HEK293 (cell line): ENCODE results near the gene ZNF536.

Experiments
- GLIS1 ChIP-seq: fragments of 450-650 bp; formaldehyde crosslinking; IDR thresholded peaks from 2 replicates; pipeline ENCODE4 v1.5.1; 2016; ENCODE audit warnings: missing biosample characterization, missing genetic modification characterization
- GLIS2 ChIP-seq: fragments of 450-650 bp; formaldehyde crosslinking; IDR thresholded peaks from 2 replicates; pipeline ENCODE4 v1.5.1; 2016; ENCODE audit warnings: missing biosample characterization, missing genetic modification characterization
- MEIS1 ChIP-seq: sonication (generic); formaldehyde crosslinking; IDR thresholded peaks from 2 replicates; pipeline ENCODE4 v1.8.1; 2022; ENCODE audit warnings: missing genetic modification reagents, mild to moderate bottlenecking, borderline replicate concordance
- RBAK ChIP-seq: fragments of 450-650 bp; formaldehyde crosslinking; IDR thresholded peaks from 2 replicates; pipeline ENCODE4 v1.5.1; 2016; ENCODE audit warnings: missing biosample characterization, missing genetic modification characterization
- SP7 ChIP-seq: fragments of 450-650 bp; formaldehyde crosslinking; IDR thresholded peaks from 2 replicates; pipeline ENCODE4 v1.5.1; 2016; ENCODE audit warnings: missing biosample characterization, missing genetic modification characterization
- ZBTB17 ChIP-seq: fragments of 450-650 bp; formaldehyde crosslinking; IDR thresholded peaks from 2 replicates; pipeline ENCODE4 v1.5.1; 2016; ENCODE audit warnings: missing biosample characterization, missing genetic modification characterization
- ZBTB48 ChIP-seq: fragments of 450-650 bp; formaldehyde crosslinking; IDR thresholded peaks from 2 replicates; pipeline ENCODE4 v1.5.1; 2016; ENCODE audit warnings: missing biosample characterization, missing genetic modification characterization
- ZFP69B ChIP-seq: fragments of 450-650 bp; formaldehyde crosslinking; IDR thresholded peaks from 2 replicates; pipeline ENCODE4 v1.5.1; 2016; ENCODE audit warnings: missing biosample characterization, missing genetic modification characterization
- ZIC2 ChIP-seq: fragments of 450-650 bp; formaldehyde crosslinking; IDR thresholded peaks from 2 replicates; pipeline ENCODE4 v1.5.1; 2016; ENCODE audit warnings: missing biosample characterization, missing genetic modification characterization
- ZNF157 ChIP-seq: fragments of 450-650 bp; formaldehyde crosslinking; IDR thresholded peaks from 2 replicates; pipeline ENCODE4 v1.5.1; 2016; ENCODE audit warnings: missing biosample characterization, missing genetic modification characterization
- ZNF16 ChIP-seq: fragments of 450-650 bp; formaldehyde crosslinking; IDR thresholded peaks from 2 replicates; pipeline ENCODE4 v1.5.1; 2016; ENCODE audit warnings: low read depth, missing biosample characterization, missing genetic modification characterization
- ZNF2 ChIP-seq: fragments of 450-650 bp; formaldehyde crosslinking; IDR thresholded peaks from 2 replicates; pipeline ENCODE4 v1.5.1; 2016; ENCODE audit warnings: missing biosample characterization, missing genetic modification characterization
- ZNF324 ChIP-seq: fragments of 450-650 bp; formaldehyde crosslinking; IDR thresholded peaks from 2 replicates; pipeline ENCODE4 v1.5.1; 2016; ENCODE audit warnings: missing biosample characterization, missing genetic modification characterization
- ZNF37A ChIP-seq: fragments of 450-650 bp; IDR thresholded peaks from 2 replicates; pipeline ENCODE4 v1.5.1; 2018; ENCODE audit warnings: missing biosample characterization, missing genetic modification characterization
- ZNF510 ChIP-seq: fragments of 450-650 bp; formaldehyde crosslinking; IDR thresholded peaks from 2 replicates; pipeline ENCODE4 v1.5.1; 2018; ENCODE audit warnings: mild to moderate bottlenecking, missing genetic modification characterization, missing biosample characterization; ENCODE audit not compliant: insufficient replicate concordance
- ZNF548 ChIP-seq: fragments of 450-650 bp; formaldehyde crosslinking; IDR thresholded peaks from 2 replicates; pipeline ENCODE4 v1.5.1; 2016; ENCODE audit warnings: missing biosample characterization, missing genetic modification characterization
- ZNF600 ChIP-seq: fragments of 450-650 bp; formaldehyde crosslinking; IDR thresholded peaks from 2 replicates; pipeline ENCODE4 v1.5.1; 2016; ENCODE audit warnings: missing biosample characterization, missing genetic modification characterization
- ZNF747 ChIP-seq: fragments of 450-650 bp; formaldehyde crosslinking; IDR thresholded peaks from 2 replicates; pipeline ENCODE4 v1.5.1; 2016; ENCODE audit warnings: missing biosample characterization, missing genetic modification characterization
- ZNF776 ChIP-seq: fragments of 450-650 bp; formaldehyde crosslinking; IDR thresholded peaks from 2 replicates; pipeline ENCODE4 v1.5.0; 2017; ENCODE audit warnings: missing biosample characterization, missing genetic modification characterization, borderline replicate concordance
- ZNF843 ChIP-seq: fragments of 450-650 bp; formaldehyde crosslinking; IDR thresholded peaks from 2 replicates; pipeline ENCODE4 v1.5.1; 2016; ENCODE audit warnings: missing biosample characterization, missing genetic modification characterization
- TF ChIP-seq, protein P1 (sequence below): fragments of 450-650 bp; formaldehyde crosslinking; IDR thresholded peaks from 2 replicates; pipeline ENCODE4 v1.5.1; 2016; ENCODE audit warnings: missing biosample characterization, missing genetic modification characterization
- TF ChIP-seq, protein P2 (sequence below): fragments of 450-650 bp; IDR thresholded peaks from 2 replicates; pipeline ENCODE4 v1.5.1; 2018; ENCODE audit warnings: missing biosample characterization, missing genetic modification characterization
- TF ChIP-seq, protein P3 (sequence below): fragments of 450-650 bp; formaldehyde crosslinking; IDR thresholded peaks from 2 replicates; pipeline ENCODE4 v1.5.1; 2016; ENCODE audit warnings: missing biosample characterization, missing genetic modification characterization
- TF ChIP-seq, protein P4 (sequence below): fragments of 450-650 bp; formaldehyde crosslinking; conservative IDR thresholded peaks from 2 replicates; pipeline ENCODE4 v1.5.1; 2016; ENCODE audit warnings: low read depth, missing biosample characterization, missing genetic modification characterization
- TF ChIP-seq, protein P5 (sequence below): fragments of 450-650 bp; formaldehyde crosslinking; IDR thresholded peaks from 2 replicates; pipeline ENCODE4 v1.5.1; 2017; ENCODE audit warnings: missing biosample characterization, mild to moderate bottlenecking, missing genetic modification characterization, moderate library complexity
- TF ChIP-seq, protein P6 (sequence below): fragments of 450-650 bp; formaldehyde crosslinking; IDR thresholded peaks from 2 replicates; pipeline ENCODE4 v1.5.1; 2016; ENCODE audit warnings: missing biosample characterization, missing genetic modification characterization, borderline replicate concordance
- TF ChIP-seq, protein P7 (sequence below): fragments of 450-650 bp; IDR thresholded peaks from 2 replicates; pipeline ENCODE4 v1.5.1; 2018; ENCODE audit warnings: missing biosample characterization, mild to moderate bottlenecking, missing genetic modification characterization

ZNF536 gene

DNA sequence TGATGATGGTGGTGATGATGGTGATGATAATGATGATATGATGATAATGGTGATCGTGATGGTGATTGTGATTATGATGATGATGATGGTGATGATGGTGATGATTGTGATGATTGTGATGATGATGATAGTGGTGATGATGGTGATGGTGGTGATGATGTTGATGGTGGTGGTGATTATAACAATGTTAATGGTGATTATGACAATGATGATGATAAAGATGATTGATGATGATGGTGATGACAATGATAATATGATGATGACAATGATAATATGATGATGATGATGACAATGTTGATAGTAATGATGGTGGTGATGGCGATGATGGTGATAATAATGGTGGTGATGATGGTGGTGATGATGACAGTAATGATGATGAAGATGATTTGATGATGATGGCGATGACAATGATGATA, 34.1 kb upstream of the ZNF536 start (continued):
- TF ChIP-seq, protein P1, sequence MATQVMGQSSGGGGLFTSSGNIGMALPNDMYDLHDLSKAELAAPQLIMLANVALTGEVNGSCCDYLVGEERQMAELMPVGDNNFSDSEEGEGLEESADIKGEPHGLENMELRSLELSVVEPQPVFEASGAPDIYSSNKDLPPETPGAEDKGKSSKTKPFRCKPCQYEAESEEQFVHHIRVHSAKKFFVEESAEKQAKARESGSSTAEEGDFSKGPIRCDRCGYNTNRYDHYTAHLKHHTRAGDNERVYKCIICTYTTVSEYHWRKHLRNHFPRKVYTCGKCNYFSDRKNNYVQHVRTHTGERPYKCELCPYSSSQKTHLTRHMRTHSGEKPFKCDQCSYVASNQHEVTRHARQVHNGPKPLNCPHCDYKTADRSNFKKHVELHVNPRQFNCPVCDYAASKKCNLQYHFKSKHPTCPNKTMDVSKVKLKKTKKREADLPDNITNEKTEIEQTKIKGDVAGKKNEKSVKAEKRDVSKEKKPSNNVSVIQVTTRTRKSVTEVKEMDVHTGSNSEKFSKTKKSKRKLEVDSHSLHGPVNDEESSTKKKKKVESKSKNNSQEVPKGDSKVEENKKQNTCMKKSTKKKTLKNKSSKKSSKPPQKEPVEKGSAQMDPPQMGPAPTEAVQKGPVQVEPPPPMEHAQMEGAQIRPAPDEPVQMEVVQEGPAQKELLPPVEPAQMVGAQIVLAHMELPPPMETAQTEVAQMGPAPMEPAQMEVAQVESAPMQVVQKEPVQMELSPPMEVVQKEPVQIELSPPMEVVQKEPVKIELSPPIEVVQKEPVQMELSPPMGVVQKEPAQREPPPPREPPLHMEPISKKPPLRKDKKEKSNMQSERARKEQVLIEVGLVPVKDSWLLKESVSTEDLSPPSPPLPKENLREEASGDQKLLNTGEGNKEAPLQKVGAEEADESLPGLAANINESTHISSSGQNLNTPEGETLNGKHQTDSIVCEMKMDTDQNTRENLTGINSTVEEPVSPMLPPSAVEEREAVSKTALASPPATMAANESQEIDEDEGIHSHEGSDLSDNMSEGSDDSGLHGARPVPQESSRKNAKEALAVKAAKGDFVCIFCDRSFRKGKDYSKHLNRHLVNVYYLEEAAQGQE (tag by site-specific recombination), result no peak
- TF ChIP-seq ZFP69B (tag by site-specific recombination), result peak; percentile 37; the same call in 1 of the 2 replicates
- TF ChIP-seq, protein P2, sequence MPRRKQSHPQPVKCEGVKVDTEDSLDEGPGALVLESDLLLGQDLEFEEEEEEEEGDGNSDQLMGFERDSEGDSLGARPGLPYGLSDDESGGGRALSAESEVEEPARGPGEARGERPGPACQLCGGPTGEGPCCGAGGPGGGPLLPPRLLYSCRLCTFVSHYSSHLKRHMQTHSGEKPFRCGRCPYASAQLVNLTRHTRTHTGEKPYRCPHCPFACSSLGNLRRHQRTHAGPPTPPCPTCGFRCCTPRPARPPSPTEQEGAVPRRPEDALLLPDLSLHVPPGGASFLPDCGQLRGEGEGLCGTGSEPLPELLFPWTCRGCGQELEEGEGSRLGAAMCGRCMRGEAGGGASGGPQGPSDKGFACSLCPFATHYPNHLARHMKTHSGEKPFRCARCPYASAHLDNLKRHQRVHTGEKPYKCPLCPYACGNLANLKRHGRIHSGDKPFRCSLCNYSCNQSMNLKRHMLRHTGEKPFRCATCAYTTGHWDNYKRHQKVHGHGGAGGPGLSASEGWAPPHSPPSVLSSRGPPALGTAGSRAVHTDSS (tag by site-specific recombination), result peak; percentile 100
- no peak for TF ChIP-seq ZNF37A (tag by site-specific recombination)
- no peak for TF ChIP-seq GLIS2 (tag by site-specific recombination)
- no peak for TF ChIP-seq SP7 (tag by site-specific recombination)
- no peak for TF ChIP-seq ZNF510
- no peak for TF ChIP-seq ZNF548 (tag by site-specific recombination)
- TF ChIP-seq, protein P3, sequence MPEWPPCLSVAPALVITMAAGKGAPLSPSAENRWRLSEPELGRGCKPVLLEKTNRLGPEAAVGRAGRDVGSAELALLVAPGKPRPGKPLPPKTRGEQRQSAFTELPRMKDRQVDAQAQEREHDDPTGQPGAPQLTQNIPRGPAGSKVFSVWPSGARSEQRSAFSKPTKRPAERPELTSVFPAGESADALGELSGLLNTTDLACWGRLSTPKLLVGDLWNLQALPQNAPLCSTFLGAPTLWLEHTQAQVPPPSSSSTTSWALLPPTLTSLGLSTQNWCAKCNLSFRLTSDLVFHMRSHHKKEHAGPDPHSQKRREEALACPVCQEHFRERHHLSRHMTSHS (tag by site-specific recombination), result peak; percentile 74
- no peak for TF ChIP-seq MEIS1 (CRISPR knock-in tag)
- no peak for TF ChIP-seq ZNF600 (tag by site-specific recombination)
- 0 out of 2 replicates have a peak, but pooled peaks have one; percentile 45 for TF ChIP-seq ZNF157 (tag by site-specific recombination)
- no peak; the same call in 1 of the 2 replicates for TF ChIP-seq ZBTB48
- TF ChIP-seq GLIS1 (tag by site-specific recombination), result no peak
- TF ChIP-seq ZNF16 (tag by site-specific recombination), result no peak; the same call in 1 of the 2 replicates
- TF ChIP-seq, protein P4, sequence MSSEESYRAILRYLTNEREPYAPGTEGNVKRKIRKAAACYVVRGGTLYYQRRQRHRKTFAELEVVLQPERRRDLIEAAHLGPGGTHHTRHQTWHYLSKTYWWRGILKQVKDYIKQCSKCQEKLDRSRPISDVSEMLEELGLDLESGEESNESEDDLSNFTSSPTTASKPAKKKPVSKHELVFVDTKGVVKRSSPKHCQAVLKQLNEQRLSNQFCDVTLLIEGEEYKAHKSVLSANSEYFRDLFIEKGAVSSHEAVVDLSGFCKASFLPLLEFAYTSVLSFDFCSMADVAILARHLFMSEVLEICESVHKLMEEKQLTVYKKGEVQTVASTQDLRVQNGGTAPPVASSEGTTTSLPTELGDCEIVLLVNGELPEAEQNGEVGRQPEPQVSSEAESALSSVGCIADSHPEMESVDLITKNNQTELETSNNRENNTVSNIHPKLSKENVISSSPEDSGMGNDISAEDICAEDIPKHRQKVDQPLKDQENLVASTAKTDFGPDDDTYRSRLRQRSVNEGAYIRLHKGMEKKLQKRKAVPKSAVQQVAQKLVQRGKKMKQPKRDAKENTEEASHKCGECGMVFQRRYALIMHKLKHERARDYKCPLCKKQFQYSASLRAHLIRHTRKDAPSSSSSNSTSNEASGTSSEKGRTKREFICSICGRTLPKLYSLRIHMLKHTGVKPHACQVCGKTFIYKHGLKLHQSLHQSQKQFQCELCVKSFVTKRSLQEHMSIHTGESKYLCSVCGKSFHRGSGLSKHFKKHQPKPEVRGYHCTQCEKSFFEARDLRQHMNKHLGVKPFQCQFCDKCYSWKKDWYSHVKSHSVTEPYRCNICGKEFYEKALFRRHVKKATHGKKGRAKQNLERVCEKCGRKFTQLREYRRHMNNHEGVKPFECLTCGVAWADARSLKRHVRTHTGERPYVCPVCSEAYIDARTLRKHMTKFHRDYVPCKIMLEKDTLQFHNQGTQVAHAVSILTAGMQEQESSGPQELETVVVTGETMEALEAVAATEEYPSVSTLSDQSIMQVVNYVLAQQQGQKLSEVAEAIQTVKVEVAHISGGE, result no peak
- TF ChIP-seq, protein P5, sequence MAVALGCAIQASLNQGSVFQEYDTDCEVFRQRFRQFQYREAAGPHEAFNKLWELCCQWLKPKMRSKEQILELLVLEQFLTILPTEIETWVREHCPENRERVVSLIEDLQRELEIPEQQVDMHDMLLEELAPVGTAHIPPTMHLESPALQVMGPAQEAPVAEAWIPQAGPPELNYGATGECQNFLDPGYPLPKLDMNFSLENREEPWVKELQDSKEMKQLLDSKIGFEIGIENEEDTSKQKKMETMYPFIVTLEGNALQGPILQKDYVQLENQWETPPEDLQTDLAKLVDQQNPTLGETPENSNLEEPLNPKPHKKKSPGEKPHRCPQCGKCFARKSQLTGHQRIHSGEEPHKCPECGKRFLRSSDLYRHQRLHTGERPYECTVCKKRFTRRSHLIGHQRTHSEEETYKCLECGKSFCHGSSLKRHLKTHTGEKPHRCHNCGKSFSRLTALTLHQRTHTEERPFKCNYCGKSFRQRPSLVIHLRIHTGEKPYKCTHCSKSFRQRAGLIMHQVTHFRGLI (tag by site-specific recombination), result no peak
- peak; percentile 95; the same call in 1 of the 2 replicates for TF ChIP-seq ZNF747 (tag by site-specific recombination)
- peak; percentile 93 for TF ChIP-seq ZBTB17
- TF ChIP-seq, protein P6, sequence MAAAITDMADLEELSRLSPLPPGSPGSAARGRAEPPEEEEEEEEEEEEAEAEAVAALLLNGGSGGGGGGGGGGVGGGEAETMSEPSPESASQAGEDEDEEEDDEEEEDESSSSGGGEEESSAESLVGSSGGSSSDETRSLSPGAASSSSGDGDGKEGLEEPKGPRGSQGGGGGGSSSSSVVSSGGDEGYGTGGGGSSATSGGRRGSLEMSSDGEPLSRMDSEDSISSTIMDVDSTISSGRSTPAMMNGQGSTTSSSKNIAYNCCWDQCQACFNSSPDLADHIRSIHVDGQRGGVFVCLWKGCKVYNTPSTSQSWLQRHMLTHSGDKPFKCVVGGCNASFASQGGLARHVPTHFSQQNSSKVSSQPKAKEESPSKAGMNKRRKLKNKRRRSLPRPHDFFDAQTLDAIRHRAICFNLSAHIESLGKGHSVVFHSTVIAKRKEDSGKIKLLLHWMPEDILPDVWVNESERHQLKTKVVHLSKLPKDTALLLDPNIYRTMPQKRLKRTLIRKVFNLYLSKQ (tag by site-specific recombination), result 0 out of 2 replicates have a peak, but pooled peaks have one; percentile 33
- TF ChIP-seq, protein P7, sequence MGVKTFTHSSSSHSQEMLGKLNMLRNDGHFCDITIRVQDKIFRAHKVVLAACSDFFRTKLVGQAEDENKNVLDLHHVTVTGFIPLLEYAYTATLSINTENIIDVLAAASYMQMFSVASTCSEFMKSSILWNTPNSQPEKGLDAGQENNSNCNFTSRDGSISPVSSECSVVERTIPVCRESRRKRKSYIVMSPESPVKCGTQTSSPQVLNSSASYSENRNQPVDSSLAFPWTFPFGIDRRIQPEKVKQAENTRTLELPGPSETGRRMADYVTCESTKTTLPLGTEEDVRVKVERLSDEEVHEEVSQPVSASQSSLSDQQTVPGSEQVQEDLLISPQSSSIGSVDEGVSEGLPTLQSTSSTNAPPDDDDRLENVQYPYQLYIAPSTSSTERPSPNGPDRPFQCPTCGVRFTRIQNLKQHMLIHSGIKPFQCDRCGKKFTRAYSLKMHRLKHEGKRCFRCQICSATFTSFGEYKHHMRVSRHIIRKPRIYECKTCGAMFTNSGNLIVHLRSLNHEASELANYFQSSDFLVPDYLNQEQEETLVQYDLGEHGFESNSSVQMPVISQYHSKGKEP (tag by site-specific recombination), result no peak
- TF ChIP-seq ZNF776 (tag by site-specific recombination), result no peak; the same call in 1 of the 2 replicates
- 0 out of 2 replicates have a peak, but pooled peaks have one; percentile 20 for TF ChIP-seq ZIC2 (tag by site-specific recombination)
- no peak for TF ChIP-seq ZNF324 (tag by site-specific recombination)
- peak; percentile 34; the same call in 1 of the 2 replicates for TF ChIP-seq ZNF2 (tag by site-specific recombination)
- TF ChIP-seq ZNF843 (tag by site-specific recombination), result no peak
- no peak; the same call in none of the 2 replicates for TF ChIP-seq RBAK (tag by site-specific recombination)
